GM19324 (cell line): ENCODE measurements around the gene GOLPH3L.
"Not testable (repeated sequence)": the region's sequence is repeated elsewhere in the genome, so short reads cannot be mapped to it uniquely, and the experiment has no call there.

Experiments used
- ATAC-seq: cut with Tn5 transposase; IDR thresholded peaks from one replicate; pipeline ENCODE4 v1.9.1; 2021; ENCODE audit warnings: mild to moderate bottlenecking, moderate library complexity; ENCODE audit not compliant: unreplicated experiment, low FRiP score

GOLPH3L gene

DNA sequence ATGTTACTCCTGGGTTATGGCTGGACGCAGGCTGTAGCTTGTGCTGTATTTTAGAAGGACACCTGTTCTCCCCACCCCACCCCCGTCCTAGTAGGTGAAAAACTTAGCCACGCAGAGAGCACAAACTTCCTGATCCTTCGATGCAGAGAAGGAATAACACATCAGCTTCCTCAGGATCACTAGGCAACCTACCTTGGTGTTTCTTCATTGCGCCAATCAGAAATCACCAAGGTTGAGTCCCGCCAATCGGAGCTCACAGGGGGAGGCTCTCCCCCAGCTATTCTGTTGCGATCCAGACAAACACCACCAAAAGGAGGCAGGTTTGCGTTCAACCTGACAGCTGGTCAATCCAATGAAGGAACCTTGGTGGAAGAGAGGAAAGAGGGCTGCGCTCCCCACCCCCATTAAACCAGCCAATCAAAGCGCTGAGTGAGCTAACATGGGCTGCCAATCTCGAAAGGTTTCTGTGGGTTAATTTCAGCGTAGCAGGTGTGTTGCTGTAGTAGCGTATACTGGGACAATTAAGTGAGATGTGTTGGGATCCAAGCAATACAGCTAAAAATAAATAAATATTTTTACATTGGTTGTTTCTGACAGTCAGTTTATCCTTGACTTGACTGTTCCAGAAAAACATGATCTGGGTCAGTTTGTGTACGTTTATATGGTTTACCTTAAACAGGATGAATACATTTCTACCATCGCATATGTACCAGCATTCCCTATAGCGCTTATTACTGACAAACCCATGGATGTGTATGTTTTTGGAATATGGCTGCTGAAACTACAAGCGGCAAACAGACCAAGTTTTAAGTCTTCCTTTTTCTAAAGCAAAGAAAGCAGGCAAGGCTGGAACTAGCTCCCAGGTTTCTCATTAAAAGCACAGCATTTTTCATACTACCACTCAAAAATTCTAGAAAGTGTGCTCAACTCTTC is at the start of gene GOLPH3L:
TSS of gene GOLPH3L (minus strand) at position 160 of the 933 bp plus-strand sequence. CDS start 2,316 bp downstream, outside the sequence.
- ATAC-seq = peak; percentile 99

DNA sequence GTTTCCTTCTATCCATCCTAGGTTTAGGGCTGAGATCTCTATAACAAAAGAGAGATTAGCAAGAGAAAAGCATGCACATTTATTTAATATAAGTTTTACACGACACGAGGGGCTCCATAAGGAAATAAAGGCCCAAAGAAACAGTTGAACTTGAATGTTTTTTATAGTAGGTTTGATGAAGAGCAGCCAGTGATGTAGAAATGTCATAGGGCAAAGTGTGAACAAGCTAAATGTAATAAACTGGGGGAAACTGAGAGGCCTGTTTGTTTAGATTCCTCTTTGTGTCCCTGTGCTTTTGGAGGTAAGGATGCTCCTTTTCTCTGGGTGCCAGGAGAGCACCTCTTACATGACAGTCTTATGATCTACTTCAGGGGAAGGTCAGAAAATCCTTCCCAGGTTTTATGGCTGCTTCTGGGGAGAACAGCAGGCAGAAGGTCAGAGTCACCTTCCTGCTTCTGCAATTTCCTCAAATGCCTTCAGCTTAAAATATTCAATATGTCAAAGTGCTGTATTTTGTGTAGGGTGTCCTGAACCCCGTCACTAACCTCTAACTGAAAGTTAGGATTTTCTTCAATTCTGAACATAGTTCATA is 33.3 kb upstream of the GOLPH3L start:
- no peak for ATAC-seq

DNA sequence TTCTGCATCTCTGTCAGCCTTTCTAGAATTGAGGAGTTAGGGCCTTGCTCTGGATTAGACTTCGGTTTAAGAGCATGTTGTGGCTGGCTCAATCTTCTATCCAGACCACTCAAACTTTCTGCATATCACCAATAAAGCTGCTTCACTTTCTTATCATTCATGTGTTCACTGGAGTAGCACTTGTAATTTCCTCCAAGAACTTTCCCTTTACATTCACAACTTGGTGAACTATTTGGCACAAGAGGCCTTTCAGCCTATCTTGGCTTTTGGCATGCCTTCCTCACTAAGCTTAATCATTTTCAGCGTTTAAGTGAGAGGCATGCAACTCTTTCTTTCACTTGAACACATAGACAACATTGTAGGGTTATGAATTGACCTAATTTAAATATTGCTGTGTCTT is 27.4 kb upstream of the GOLPH3L start:
- no peak for ATAC-seq

DNA sequence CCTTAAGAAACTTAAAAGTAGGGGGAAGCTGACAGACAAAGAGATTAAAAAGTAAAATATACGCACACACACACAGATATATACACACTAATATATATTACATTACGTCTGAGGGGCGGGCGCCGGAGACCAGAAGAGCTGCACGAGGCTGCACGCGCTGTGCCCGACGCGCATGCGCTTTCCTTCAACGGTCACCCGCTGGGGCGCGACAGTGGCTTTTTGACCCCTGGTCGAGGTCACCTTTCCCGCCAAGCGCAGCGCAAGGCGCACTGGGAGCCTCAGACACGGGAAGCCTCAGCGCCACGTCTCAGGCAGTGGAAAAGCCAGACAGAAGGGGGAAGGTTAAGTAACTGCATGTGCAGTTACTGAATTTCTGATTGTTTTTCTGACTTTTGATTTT is 23.7 kb upstream of the GOLPH3L start, which contains the start of gene HORMAD1:
TSS of gene HORMAD1 (minus strand) at position 193 of the 400 bp plus-strand sequence. CDS start 1,390 bp downstream, outside the sequence.
- no peak for ATAC-seq

DNA sequence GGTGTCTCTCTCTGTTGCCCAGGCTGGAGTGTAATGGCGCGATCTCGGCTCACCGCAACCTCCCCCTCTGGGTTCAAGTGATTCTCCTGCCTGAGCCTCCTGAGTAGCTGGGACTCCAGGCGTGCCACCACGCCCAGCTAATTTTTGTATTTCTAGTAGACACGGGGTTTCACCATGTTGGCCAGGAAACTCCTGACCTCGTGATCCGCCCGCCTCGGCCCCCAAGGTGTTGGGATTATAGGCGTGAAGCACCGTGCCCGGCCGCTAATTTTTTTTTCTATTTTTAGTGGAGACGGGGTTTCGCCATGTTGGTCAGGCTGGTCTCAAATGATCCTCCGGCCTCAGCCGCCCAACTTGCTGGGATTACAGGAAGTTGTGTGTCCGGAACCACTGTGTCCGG is 23.1 kb upstream of the GOLPH3L start:
- no peak for ATAC-seq

DNA sequence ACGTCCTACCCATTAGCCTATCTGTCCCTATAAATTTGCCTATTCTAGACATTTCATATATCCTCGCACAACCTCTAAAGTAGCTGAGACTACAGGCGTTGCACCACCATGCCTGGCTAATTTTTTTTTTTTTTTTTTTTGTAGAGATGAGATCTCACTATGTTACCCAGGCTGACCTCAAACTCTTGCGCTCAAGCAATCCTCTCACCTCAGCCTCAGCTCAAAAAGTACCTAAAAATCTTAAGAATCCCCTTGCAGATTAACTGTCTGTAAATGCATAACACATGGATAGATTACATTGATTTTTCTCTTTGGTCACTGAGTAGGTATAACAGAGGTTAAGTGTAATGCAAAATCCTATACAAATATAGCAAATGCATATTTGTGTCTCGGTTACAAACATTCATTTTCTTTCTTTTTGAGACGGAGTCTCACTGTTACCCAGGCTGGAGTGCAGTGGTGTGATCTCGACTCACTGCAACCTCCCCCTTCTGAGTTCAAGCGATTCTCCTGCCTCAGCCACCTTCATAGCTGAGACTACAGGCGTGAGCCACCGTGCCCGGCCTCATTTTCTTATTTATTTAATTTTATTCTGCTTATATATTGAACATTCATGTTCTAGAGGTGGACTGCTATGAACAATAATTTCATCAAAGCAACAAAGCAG is 21.4 kb upstream of the GOLPH3L start:
- no peak for ATAC-seq

DNA sequence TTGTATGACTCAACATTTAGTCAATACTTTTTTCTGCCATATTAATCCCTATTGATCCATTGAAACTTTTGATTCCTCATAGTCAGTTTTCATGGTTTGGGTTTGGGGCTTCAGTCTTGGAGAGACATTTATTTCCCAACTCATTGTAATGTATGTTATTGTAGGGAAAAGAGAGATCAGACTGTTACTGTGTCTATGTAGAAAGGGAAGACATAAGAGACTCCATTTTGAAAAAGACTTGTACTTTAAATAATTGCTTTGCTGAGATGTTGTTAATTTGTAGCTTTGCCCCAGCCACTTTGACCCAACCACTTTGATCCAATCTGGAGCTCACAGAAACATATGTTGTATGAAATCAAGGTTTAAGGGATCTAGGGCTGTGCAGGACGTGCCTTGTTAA is 12.1 kb upstream of the GOLPH3L start:
- ATAC-seq = not testable (repeated sequence)

DNA sequence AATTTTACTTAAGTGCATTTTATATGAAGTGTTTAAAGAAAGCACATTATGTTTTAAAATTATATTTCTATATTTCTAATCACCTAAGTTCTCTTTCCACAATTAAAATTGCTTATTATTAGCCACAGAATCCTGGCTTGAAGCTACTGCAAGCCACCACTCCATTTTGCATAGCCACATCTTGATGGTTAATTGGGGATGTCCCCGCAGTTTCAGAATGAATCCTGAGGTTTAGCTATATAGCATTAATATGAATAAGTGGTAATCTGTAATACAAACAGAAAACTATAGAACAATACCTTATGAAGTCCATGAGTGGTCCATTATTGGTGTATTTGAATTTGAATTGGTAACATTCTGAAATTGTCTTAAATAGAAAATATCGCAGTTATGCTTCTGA is 11.6 kb upstream of the GOLPH3L start:
- ATAC-seq = no peak

DNA sequence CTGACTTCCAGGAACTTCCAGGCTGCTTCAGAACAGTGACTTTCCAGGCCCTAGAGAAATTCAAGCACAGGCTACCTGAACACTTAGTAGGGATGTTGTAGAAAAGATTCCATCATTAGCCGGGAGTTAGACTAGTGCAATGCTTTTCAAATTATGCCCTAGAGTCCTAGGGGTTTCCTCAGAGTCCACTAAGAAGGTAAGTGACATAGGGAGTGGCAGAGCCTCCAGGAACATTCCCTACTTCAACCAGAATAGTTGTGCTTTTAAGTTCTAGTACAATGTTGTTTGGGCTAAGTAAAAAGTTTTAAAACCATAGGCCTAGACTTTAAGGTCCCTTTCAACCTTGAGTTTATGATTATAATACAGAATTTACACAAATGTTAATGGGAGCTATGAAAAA is 9.1 kb upstream of the GOLPH3L start:
- ATAC-seq = no peak

DNA sequence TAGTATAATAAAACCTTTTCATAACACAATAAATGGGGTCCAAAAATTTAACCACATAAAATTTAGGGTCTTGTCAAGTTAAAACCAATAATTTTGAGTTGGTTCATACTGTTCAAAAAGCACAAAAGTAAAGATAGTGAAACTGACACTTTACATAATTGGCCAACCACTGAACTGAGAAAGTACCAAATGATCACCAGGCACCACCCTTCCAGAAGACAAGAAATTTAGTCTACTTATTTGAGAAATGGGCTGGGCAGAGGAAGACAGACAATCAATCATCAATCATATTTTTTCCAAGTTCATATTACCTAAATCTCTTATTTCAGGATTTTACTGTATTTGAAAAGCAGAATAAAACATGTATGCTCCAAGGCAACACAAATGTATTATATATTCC is 6.5 kb upstream of the GOLPH3L start:
- ATAC-seq = no peak

DNA sequence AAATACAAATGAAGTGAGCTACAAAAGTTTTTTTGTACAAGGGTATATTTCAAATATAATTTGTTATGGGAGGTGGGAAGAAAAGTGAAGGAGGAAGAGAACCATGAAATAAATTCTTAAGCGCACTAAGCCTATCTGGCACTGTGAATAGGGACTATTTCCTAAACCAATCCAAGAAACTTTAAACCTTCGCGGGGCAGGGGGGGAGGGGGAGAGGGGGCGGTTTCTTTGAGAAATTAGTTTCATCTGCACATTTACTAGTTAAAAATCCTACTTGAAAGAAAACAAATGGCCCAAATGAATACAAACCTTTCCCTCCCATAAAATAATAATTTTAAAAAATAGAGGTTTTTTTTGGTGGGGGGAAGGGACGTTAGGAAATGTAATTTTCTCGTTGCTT is 364 bp downstream of the GOLPH3L start:
- no peak for ATAC-seq

DNA sequence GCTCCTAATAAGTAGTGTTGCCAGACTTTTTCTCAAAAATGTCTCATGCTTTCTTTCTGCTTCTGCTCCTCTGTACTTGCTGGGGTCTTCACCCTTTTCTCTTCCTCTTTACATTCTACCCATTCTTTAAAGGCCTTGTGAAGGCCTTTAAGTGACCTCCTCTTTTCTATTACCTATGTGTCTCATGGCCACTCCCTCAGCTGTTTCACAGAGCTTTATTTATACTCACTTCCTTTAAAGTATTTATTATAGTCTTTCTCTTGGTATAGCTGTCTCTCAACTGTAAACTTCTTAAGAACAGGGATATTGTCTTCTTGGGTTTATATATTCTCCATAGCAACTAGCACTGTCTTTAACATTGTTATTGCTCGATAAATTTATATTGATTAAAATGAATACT is 792 bp downstream of the GOLPH3L start:
- ATAC-seq = no peak

DNA sequence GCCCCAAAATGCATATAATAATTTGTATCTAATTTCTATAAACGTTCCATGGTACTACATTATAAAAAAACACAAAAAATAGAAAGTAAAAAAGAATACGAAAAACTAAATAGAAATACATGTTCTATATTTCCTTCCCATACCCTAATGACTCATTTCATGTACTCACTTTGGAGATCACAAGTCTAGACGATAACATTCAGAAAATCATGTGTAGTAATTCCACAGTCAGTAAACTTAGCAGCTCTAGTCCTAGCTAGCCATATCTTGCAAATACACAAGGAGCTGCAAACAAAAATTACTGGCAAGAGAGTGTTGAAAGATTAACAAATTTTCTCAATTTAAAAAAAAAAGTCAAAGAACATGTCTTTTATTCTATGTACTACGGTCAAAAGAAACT is 1.4 kb downstream of the GOLPH3L start:
- ATAC-seq = no peak

DNA sequence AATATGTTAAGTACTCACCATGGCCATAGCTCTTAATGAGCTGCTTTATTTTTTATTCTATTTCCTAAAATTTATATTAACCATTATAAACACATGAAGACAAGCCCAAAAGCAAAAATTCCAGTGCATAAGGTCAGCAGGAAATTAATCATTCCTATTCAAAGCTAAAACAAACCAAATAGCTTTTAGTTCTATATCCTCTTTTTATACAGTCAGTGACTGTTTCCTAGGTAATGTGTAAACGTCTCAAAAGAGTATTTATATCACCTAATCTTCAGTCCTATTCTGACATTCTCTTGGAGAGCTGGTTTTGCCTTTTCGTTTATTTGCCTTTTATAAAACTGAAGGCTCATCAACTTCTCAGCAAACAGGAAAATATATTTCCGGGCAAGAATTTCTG is 4.2 kb downstream of the GOLPH3L start:
- no peak for ATAC-seq

DNA sequence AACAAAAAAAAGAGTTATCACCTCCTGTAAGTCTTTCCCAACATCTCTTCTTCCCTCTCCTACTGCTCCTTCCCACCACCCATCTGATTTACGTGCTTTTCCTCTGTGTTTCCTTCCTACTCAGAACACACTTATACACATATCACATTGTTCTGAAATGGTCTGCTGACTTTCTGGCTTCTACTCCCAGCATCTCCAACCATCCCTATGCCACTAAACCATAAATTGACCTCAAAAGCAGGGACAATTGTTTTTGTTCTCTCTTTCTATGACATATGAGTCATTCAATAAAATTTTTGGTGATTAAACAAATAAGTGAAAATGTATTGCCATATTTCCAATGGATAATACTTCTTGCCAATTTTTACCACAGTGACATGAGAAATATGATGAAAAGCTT is 8.2 kb downstream of the GOLPH3L start:
- no peak for ATAC-seq

DNA sequence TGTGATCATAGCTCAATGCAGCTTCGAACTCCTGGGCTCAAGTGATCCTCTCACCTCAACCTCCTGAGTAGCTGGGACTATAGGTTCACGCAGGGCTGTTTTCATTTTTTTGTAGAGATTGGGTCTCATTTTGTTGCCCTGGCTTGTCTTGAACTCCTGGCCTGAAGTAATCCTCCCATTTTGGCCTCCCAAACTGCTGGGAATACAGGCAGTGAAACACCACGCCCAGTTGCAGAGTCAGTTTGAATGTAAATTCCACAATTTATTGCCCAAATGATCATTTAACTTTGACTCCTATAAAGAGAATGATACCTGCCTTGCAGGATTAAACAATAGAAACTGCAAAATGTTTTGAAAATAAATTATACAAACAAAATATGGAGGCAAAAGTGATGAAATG is 10.7 kb downstream of the GOLPH3L start:
- ATAC-seq = no peak

DNA sequence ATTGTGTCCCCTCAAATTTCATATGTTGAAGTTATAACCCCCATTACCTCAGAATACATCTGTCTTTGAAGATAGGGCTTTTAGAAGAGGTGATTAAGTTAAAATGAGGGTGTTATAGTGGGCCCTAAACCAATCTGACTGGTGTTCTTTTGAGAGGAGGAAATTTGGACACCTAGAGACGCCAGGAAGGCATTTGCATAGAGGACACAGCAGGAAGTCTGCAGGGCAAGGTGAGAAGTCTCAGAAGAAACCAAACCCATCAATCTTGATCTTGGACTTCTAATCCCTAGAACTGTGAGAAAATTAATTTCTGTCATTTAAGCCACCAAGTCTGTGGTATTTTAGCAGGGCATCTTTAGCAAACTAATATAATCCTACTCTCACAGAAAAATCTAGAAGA is 13.0 kb downstream of the GOLPH3L start:
- ATAC-seq = peak; percentile 78

DNA sequence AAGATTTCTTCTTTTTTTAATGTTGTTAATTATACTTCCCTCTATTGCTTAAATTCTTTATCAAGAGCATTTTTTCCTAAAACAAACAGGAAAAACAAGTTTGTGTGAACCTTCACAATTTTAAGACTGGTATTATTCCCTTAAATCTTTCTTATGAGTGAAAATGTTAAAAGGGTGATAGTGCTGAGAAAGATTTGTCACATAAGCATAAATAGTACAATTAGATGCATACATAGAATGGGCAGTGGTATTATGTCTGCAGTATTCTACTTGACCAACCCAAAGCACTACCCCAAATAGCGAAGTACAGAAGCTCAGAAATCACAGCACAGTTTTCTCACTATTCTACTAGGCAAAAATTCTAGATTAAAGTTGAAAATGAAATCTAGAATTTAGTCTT is 18.0 kb downstream of the GOLPH3L start:
- no peak for ATAC-seq

DNA sequence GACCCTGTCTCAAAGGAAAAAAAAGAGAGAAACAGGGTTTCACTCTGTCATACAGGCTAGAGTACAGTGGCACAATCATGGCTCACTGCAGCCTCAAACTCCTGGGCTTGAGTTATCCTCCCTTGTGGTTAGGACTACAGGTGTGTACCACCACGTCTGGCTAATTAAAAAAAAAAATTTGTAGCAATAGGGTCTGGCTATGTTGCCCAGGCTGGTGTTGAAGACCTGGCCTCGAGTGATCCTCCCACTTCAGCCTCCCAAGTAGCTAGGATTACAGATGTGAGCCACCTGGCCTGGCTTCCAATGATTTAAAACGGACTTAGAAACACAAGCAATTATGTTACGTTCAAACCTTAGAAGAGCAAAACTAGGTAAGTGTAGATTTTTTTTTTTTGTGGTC is 22.1 kb downstream of the GOLPH3L start:
- ATAC-seq = no peak

DNA sequence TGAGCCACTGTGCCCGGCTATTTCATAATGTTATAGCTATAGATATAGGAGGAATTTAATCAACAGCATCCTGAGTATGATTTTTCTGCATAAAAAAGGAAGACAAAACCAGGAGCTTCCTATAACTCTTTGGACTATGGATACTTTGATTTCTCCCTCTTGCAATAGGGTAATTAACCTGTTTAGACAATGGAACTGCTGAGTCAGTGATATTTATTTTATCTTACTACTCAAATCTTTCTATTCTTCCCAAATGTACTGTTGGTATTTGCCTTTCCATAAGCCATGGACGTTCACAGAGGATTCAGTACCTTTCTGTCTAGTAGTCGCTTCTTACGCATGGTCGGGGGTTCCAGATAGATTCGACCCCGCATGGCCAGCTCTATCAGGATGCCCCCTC is 33.6 kb downstream of the GOLPH3L start:
- ATAC-seq = no peak

DNA sequence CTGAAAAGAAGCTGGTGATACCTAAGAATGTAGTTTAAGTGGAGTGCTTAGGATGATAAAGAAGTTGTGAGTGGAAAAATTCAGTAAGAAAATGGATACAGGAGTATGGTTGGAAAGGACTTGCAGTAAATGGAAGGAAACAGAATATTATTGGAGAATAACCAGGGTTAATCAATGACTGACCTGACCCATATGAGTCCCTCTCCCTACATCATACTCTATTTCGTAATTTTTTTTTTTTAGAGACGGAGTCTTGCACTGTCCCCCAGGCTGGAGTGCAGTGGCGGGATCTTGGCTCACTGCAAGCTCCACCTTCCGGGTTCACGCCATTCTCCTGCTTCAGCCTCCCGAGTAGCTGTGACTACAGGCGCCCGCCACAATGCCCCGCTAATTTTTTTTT is 34.1 kb downstream of the GOLPH3L start:
- no peak for ATAC-seq
